Hepatic stellate cell (primary cell): Measurements from ENCODE around the gene KCNJ5.

Source experiments
- DNase-seq: peaks from one replicate; pipeline ENCODE4 v3.0.0; 2011; ENCODE audit warnings: low spot score

The KCNJ5 gene

DNA sequence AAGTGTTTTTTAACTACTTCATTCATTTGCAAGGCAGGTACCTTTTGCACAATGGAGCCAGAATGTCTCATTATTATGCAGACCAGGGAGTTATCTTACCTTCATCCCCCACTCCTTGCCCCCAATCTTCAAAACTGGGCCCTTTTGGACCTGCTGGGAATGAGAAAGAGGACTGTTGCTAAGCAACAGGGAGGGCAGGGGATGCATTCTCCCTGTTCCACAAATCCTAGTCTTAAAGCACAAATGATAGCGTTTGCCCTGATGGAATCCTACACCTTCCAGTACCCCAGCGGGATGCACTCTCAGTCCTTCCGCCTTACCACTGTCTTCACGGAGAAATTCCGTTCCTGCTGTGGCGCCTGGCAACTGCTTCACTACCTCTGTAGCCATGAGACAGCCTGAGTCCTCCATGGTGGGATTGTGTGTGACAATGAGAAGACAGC, 20.0 kb upstream of the KCNJ5 start:
- no peak for DNase-seq

GRCh38 chr11:128872094-128872493, 19.1 kb upstream of the KCNJ5 start:
- DNase-seq = no peak

DNA sequence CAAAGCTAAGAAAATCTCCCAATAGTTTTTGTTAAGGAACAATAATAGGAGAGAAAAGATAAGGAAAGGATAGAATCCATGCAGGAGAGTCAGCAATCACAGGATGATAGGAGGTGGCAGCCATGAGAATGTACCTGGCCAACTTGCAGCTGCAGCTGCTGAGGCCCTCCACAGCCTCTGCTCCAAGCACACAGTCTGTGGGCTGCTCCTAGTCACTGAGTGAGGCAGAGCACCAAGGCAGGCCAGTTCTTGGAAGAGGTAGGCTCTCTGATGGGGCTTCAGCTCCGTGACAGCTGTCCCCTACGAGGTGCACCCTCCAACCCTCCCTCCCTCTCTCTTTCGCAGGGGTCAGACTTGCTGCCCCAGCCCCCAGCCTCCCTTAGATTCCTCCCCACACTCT, 18.6 kb upstream of the KCNJ5 start:
- DNase-seq = no peak

- no peak for DNase-seq
These were observed 16.7 kb upstream of the KCNJ5 start for GRCh38 chr11:128874427-128874826.

- no peak for DNase-seq
These were observed 15.0 kb upstream of the KCNJ5 start for GRCh38 chr11:128876133-128876650.

GRCh38 chr11:128877726-128878125, 13.4 kb upstream of the KCNJ5 start:
- DNase-seq = no peak

DNA sequence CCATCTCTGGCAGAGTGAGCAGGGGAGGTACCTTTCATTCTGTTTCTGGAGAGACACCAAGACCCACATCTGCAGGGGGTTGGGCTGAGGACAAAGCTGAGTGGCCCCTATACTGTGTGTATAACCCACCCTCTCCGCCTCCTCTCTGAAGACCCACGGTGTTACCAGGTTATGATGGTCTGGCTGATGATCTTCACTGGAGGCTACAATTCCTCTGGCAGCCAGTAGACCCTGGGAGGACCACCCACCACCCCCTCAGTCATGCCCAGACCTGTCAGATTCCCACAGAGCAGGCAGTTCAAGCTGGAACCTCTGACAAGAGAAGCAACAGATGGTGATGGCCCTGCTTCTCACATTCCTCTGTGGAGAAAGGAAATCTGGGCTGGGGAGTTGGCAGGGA, 12.7 kb upstream of the KCNJ5 start:
- no peak for DNase-seq

DNA sequence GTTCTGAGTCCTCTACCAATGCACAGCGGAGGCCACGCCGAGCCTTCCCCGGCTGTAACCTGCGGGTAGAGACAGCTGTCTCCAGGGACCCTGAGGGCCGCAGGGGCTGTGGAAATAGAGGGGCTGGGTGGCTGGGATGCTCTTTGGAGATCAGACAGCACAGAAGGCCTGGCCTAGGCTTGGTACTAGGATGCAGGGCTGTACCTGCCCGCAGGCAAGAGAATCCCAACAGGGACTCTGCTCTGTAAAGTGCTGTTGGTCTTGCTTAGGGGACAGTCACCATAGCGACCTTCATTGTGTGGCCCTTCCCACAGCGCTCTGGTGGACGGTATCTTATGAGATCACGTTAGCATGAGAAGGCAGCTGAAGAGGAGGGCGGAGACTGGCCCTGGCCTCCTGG, 11.3 kb upstream of the KCNJ5 start:
- DNase-seq = no peak

DNA sequence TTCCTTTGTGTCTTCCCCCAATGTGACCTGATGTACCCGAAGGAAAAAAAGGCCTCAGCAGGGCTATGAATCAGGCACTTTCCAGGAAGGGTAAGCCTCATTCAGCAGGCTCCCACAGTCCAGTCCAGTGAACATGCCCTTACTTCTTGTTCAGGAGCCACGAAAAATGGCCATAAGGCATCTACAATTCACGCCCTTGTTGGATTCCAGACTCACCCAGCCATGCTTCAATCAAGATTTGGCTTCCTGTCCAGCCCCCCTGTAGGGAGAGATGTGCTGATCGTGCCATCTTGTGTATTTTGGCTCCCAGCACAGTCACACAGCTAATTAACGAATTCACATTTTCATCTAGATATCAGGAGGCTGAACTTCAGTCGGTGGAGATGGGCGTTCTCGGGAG, 9.9 kb upstream of the KCNJ5 start:
- DNase-seq = no peak

GRCh38 chr11:128882451-128882850, 8.7 kb upstream of the KCNJ5 start:
- DNase-seq = no peak

DNA sequence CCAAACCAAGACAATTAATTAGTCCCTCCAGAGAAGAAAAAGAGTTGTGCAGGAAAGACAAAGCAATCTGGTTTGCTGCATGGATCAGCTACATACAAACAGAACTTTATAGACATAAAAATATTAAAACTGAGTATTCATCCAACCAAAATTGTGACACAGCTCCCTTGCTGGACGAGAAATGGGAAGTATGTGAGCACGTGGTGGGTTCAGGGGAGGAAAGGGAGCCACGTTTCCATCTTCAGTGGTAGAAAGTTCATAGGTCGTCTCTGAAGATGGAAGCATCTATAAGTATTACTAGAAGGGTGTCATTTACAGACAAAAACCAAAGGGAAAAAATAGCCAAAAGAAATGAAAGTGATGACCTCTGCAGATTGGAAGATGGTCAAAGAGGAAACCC, 7.1 kb upstream of the KCNJ5 start:
- no peak for DNase-seq

DNA sequence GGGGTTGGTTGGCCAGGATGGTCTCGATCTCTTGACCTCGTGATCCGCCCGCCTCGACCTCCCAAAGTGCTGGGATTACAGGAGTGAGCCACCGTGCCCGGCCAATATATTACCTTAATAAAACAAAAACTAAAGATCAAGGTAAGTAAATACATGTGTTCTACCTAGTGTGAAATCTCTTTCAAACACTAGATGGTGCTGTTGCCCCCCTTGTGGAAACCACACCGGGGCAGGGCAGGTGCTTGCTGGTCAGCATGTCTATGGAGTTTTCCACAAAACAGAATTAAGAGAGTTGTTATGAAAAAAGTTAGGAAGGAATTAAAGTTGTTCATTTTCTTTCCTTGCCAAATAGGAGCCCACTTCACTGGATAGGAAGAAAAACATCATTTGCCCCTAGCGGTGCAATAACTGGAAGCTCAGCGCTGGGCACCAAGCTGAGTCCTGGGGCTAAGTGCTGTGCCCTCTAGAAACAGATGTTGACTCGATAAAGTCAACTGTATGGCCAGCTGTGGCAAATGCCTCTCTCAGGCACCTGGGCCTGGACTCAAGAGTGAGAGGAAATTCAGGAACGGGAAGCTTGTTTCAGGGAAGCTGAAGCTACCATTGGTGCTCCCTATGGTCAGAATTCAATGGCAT, 6.3 kb upstream of the KCNJ5 start:
- DNase-seq = peak; percentile 54

GRCh38 chr11:128886406-128887124, 4.6 kb upstream of the KCNJ5 start:
- DNase-seq = no peak

GRCh38 chr11:128888034-128888985, 2.8 kb upstream of the KCNJ5 start:
- DNase-seq = no peak

GRCh38 chr11:128889657-128890213, 1.4 kb upstream of the KCNJ5 start:
- no peak for DNase-seq

DNA sequence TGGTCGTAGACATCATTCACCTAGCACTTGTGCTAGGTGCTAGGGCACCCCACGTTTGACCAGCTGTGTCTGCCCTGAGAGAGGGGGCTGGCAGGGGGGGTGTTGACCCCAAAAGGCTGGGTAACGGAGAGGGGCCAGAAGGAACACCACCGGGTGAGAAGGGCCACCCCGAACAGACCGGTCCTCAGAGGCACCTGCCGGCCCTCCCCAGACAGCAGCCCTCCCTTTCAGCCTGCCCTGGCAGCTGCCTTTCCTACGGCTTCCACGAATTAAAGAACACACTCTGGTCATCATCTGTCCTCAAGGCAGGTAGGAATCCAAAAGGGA, 977 bp upstream of the KCNJ5 start:
- no peak for DNase-seq

- DNase-seq = no peak
These were observed 800 bp downstream of the KCNJ5 start for GRCh38 chr11:128891913-128892398.

- DNase-seq = no peak
These were observed 1.9 kb downstream of the KCNJ5 start for GRCh38 chr11:128892866-128893565.

GRCh38 chr11:128893578-128894285, 2.6 kb downstream of the KCNJ5 start:
- DNase-seq = no peak

GRCh38 chr11:128894286-128894681, 3.1 kb downstream of the KCNJ5 start:
- no peak for DNase-seq

DNA sequence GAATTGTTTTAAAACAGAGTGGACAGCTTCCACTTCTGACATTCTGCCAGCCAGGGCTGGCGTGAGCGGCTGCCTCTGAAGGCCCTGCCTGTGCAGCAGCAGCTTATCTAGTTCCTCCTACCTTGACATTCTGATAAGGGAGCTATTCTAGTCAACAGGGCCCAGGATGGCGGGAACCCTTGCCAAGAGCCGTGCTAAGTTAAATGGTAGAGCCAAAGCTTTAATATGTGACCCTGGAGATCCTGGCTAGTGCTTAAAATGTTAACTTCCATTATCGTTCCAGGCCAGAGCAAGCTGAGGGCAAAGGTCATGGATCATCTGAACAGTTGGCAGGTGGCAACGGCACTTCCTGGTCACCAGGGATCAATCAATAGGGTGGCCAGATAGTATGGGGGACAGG, 3.5 kb downstream of the KCNJ5 start:
- no peak for DNase-seq
